AG04449 (cell line): ENCODE results near the gene RIT1.

Source experiments
- CTCF ChIA-PET: fragments of 350-600 bp; formaldehyde crosslinking; extraction: SDS; loops from one replicate; lab custom pipeline; 2021; ENCODE audit warnings: antibody characterized with exemption; lab: Yijun Ruan, JAX
- POLR2A ChIA-PET: fragments of 400-600, 350-600 bp; formaldehyde crosslinking; extraction: SDS; loops from one replicate; lab custom pipeline; 2020; ENCODE audit warnings: antibody characterized with exemption, inconsistent platforms; lab: Yijun Ruan, JAX
- DNase-seq: peaks from one replicate; pipeline ENCODE4 v3.0.0-alpha.2; 2010; ENCODE audit warnings: low read depth, low spot score
- H3K4me3 ChIP-seq: 2 replicates; pipeline ENCODE4 v1.5.1; 2011; ENCODE audit warnings: low read depth, mild to moderate bottlenecking, control low read depth, low read length
- CTCF ChIP-seq: IDR thresholded peaks from one replicate; pipeline ENCODE4 v1.5.1; 2011; ENCODE audit warnings: mild to moderate bottlenecking, moderate library complexity, low read length, control low read depth, inconsistent platforms; ENCODE audit not compliant: insufficient read depth; ENCODE audit errors: missing control alignments

RIT1 gene

DNA sequence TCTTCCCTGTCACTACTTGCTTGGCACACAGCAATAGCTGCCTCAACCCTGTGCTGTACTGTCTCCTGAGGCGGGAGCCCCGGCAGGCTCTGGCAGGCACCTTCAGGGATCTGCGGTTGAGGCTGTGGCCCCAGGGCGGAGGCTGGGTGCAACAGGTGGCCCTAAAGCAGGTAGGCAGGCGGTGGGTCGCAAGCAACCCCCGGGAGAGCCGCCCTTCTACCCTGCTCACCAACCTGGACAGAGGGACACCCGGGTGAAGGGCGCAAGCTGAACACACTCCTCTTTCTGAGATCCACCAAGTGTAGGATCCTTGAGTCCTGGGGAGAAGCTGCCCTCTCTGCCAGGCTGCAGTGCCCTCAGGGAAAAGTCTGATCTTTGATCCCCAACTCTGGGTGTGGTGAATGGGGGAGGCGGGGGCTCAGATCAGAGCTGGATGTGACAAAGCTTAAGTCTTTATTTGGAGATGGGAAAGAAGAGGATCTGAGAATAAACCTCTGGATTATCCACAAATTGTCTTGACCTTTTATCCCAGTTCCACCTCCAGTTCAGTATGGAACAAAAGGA, 31.5 kb upstream of the RIT1 start:
- DNase-seq: no peak
- no peak for TF ChIP-seq CTCF
- ChIA-PET POLR2A (interaction anchor here (0.9 to 1.7 kb wide), 5 partner anchors 8 to 37 kb away, joined by 3 to 6 read pairs (median 3); no protein-coding TSS in a partner anchor), CTCF (interaction anchor here (1.0 to 2.4 kb wide), 5 partner anchors 12 to 282 kb away, joined by 3 to 8 read pairs (median 4); no protein-coding TSS in a partner anchor)
- no peak overlapping the region for H3K4me3 ChIP-seq

DNA sequence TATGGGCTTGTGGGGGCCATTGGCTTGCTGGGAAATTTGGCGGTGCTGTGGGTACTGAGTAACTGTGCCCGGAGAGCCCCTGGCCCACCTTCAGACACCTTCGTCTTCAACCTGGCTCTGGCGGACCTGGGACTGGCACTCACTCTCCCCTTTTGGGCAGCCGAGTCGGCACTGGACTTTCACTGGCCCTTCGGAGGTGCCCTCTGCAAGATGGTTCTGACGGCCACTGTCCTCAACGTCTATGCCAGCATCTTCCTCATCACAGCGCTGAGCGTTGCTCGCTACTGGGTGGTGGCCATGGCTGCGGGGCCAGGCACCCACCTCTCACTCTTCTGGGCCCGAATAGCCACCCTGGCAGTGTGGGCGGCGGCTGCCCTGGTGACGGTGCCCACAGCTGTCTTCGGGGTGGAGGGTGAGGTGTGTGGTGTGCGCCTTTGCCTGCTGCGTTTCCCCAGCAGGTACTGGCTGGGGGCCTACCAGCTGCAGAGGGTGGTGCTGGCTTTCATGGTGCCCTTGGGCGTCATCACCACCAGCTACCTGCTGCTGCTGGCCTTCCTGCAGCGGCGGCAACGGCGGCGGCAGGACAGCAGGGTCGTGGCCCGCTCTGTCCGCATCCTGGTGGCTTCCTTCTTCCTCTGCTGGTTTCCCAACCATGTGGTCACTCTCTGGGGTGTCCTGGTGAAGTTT, 30.8 kb upstream of the RIT1 start:
- TF ChIP-seq CTCF: no peak
- CTCF ChIA-PET: interaction anchor here (1.0 to 1.7 kb wide), 3 partner anchors 12 to 283 kb away, joined by 3 to 5 read pairs (median 4); no protein-coding TSS in a partner anchor
- POLR2A ChIA-PET: interaction anchor here (1.0 to 1.7 kb wide), 3 partner anchors 22 to 37 kb away, joined by 3 to 6 read pairs (median 3); no protein-coding TSS in a partner anchor
- H3K4me3 ChIP-seq: no peak overlapping the region
- no peak for DNase-seq

GRCh38 chr1:155940993-155941844, 30.1 kb upstream of the RIT1 start, which contains the start of gene RXFP4:
TSS of gene RXFP4 (plus strand) at chr1:155941638. CDS start at chr1:155941710, 72 bp downstream.
- CTCF ChIA-PET: interaction anchor here (1.0 to 1.7 kb wide), 3 partner anchors 43 to 60 kb away, joined by 3 to 21 read pairs (median 8); no protein-coding TSS in a partner anchor
- no peak within 1 kb of the TSS for H3K4me3 ChIP-seq
- TF ChIP-seq CTCF: no peak
- POLR2A ChIA-PET: interaction anchor here (0.9 to 1.6 kb wide), 4 partner anchors 10 to 42 kb away, joined by 3 to 5 read pairs (median 4); no protein-coding TSS in a partner anchor
- DNase-seq: no peak

GRCh38 chr1:155940482-155940992, 29.4 kb upstream of the RIT1 start:
- no peak for DNase-seq
- H3K4me3 ChIP-seq: no peak overlapping the region
- no peak for TF ChIP-seq CTCF
- POLR2A ChIA-PET: interaction anchor here (0.5 to 1.6 kb wide), 5 partner anchors 10 to 100 kb away, joined by 3 to 5 read pairs (median 3); no protein-coding TSS in a partner anchor
- CTCF ChIA-PET: interaction anchor here (1.0 to 1.7 kb wide), 3 partner anchors 44 to 60 kb away, joined by 3 to 21 read pairs (median 8); no protein-coding TSS in a partner anchor

GRCh38 chr1:155938220-155938627, 27.1 kb upstream of the RIT1 start:
- TF ChIP-seq CTCF: peak; percentile 66
- DNase-seq: no peak
- ChIA-PET CTCF (interaction anchor here (0.6 to 3.5 kb wide), 21 partner anchors 8 to 158 kb away, joined by 3 to 102 read pairs (median 4); partner anchors contain the start of gene MEX3A), POLR2A (interaction anchor here (0.7 to 1.7 kb wide), 5 partner anchors 18 to 52 kb away, joined by 3 to 6 read pairs (median 3); partner anchors contain the start of gene ARHGEF2)
- H3K4me3 ChIP-seq: no peak overlapping the region
